Esophagus mucosa (tissue), 1 donor: ENCODE measurements around the gene MXD3. TPM values are rescaled to one million over a fixed set of nuclear protein-coding genes. Genes with fewer than 3 reads are reported as not detected.
"Not testable (repeated sequence)": the region's sequence is repeated elsewhere in the genome, so short reads cannot be mapped to it uniquely, and the experiment has no call there.

Experiments used
- ATAC-seq: fragments of 200-7000 bp; cut with Tn5 transposase; one replicate; pipeline ENCODE4 v1.9.1; 2020
- total RNA-seq: library from RNA; stranded (reverse); gene quantifications from one replicate; pipeline ENCODE4 v1.2.4, GENCODE V29; 2023
- donor health status: DM: yes; HTN: yes; CAD: no.

Gene MXD3
- total RNA-seq, 1 donor from 2014 or later = 7.8 TPM

GRCh38 chr5:177343000-177343399 is 31.3 kb upstream of the MXD3 start:
- not testable (repeated sequence) for ATAC-seq

- peak; percentile 75 for ATAC-seq
Observed at GRCh38 chr5:177339107-177339638, 27.5 kb upstream of the MXD3 start.

GRCh38 chr5:177338251-177339106 is 26.8 kb upstream of the MXD3 start:
- no peak for ATAC-seq

GRCh38 chr5:177336603-177337494 is 25.2 kb upstream of the MXD3 start:
- no peak for ATAC-seq

GRCh38 chr5:177336112-177336511 is 24.4 kb upstream of the MXD3 start:
- peak; percentile 26 for ATAC-seq

GRCh38 chr5:177335701-177336065 is 24.0 kb upstream of the MXD3 start:
- ATAC-seq = no peak

GRCh38 chr5:177334781-177335700 is 23.3 kb upstream of the MXD3 start:
- no peak for ATAC-seq

GRCh38 chr5:177334155-177334551 is 22.5 kb upstream of the MXD3 start:
- no peak for ATAC-seq

- ATAC-seq = no peak
Observed at GRCh38 chr5:177333420-177334154, 21.9 kb upstream of the MXD3 start.

GRCh38 chr5:177332896-177333260 is 21.2 kb upstream of the MXD3 start:
- ATAC-seq = no peak

GRCh38 chr5:177332031-177332895 is 20.6 kb upstream of the MXD3 start:
- no peak for ATAC-seq

- no peak for ATAC-seq
Observed at GRCh38 chr5:177330991-177331842, 19.5 kb upstream of the MXD3 start.

- ATAC-seq = no peak
Observed at GRCh38 chr5:177329883-177330282, 18.2 kb upstream of the MXD3 start.

GRCh38 chr5:177328545-177329231 is 17.0 kb upstream of the MXD3 start:
- ATAC-seq = no peak

- ATAC-seq = peak; percentile 59
Observed at GRCh38 chr5:177327539-177328522, 16.1 kb upstream of the MXD3 start.

GRCh38 chr5:177325868-177326381 is 14.2 kb upstream of the MXD3 start:
- no peak for ATAC-seq

GRCh38 chr5:177320879-177321278 is 9.2 kb upstream of the MXD3 start:
- peak; percentile 12 for ATAC-seq
